T-helper 2 cell treated with Interferon-gamma antibody and Interleukin-4, amounts not matched to agents 5 μg/mL and 100 μg/mL, for 36 hours (primary cell): ENCODE measurements around the gene KDM8.
A peak's percentile ranks its signal among the peaks of the same experiment; 100 is the strongest.

ENCODE experiments used
- DNase-seq: peaks from one replicate; pipeline ENCODE4 v3.0.0; 2021; ENCODE audit warnings: low spot score
- H3K27ac Mint-ChIP-seq: one replicate; pipeline ENCODE4 v1.8.0; 2021; ENCODE audit warnings: mild to moderate bottlenecking, mixed read lengths
- H3K27me3 Mint-ChIP-seq: one replicate; pipeline ENCODE4 v1.8.0; 2021; ENCODE audit warnings: low read depth, mixed read lengths
- H3K36me3 Mint-ChIP-seq: one replicate; pipeline ENCODE4 v1.8.0; 2021; ENCODE audit warnings: low read depth, mixed read lengths
- H3K4me1 Mint-ChIP-seq: one replicate; pipeline ENCODE4 v1.8.0; 2021; ENCODE audit warnings: low read depth, mixed read lengths
- H3K4me3 Mint-ChIP-seq: one replicate; pipeline ENCODE4 v1.8.0; 2022; ENCODE audit warnings: mild to moderate bottlenecking, moderate library complexity, mixed read lengths
- H3K9me3 Mint-ChIP-seq: one replicate; pipeline ENCODE4 v1.8.0; 2021; ENCODE audit warnings: mixed read lengths

KDM8 gene

GRCh38 chr16:27233731-27234130 is 30.4 kb downstream of the KDM8 start:
- no peaks in the 10 kb centered on the region for H3K9me3 Mint-ChIP-seq
- peak overlapping the region; percentile 84 for H3K4me3 Mint-ChIP-seq
- H3K27ac Mint-ChIP-seq = peak overlapping the region; percentile 99
- H3K27me3 Mint-ChIP-seq = no peaks in the 10 kb centered on the region
- DNase-seq = no peak
- peaks cover 83% of the 10 kb centered on the region for H3K4me1 Mint-ChIP-seq
- peaks cover 48% of the 10 kb centered on the region for H3K36me3 Mint-ChIP-seq

GRCh38 chr16:27234171-27234570 is 30.8 kb downstream of the KDM8 start:
- DNase-seq = no peak
- H3K4me3 Mint-ChIP-seq = peak overlapping the region; percentile 84
- H3K27ac Mint-ChIP-seq = peak overlapping the region; percentile 99
- H3K9me3 Mint-ChIP-seq = no peaks in the 10 kb centered on the region
- H3K27me3 Mint-ChIP-seq = no peaks in the 10 kb centered on the region
- peaks cover 82% of the 10 kb centered on the region for H3K4me1 Mint-ChIP-seq
- H3K36me3 Mint-ChIP-seq = peaks cover 48% of the 10 kb centered on the region

- Mint-ChIP-seq H3K36me3 (peaks cover 45% of the 10 kb centered on the region), H3K9me3 (no peaks in the 10 kb centered on the region), H3K4me3 (peak overlapping the region; percentile 84), H3K27ac (peak overlapping the region; percentile 99), H3K4me1 (peaks cover 83% of the 10 kb centered on the region), H3K27me3 (no peaks in the 10 kb centered on the region)
- DNase-seq = no peak
These were observed 31.3 kb downstream of the KDM8 start for GRCh38 chr16:27234603-27235002.

GRCh38 chr16:27235055-27235937 is 32.0 kb downstream of the KDM8 start:
- Mint-ChIP-seq H3K4me1 (peaks cover 86% of the 10 kb centered on the region), H3K27me3 (no peaks in the 10 kb centered on the region), H3K27ac (peak overlapping the region; percentile 99), H3K4me3 (peak overlapping the region; percentile 84), H3K36me3 (peaks cover 48% of the 10 kb centered on the region), H3K9me3 (no peaks in the 10 kb centered on the region)
- DNase-seq = peak; percentile 92

GRCh38 chr16:27235938-27236245 is 32.6 kb downstream of the KDM8 start:
- Mint-ChIP-seq H3K36me3 (peaks cover 43% of the 10 kb centered on the region), H3K9me3 (no peaks in the 10 kb centered on the region), H3K27me3 (no peaks in the 10 kb centered on the region), H3K4me1 (peaks cover 84% of the 10 kb centered on the region), H3K4me3 (peak overlapping the region; percentile 84), H3K27ac (peak overlapping the region; percentile 99)
- no peak for DNase-seq

- DNase-seq = peak; percentile 84
- H3K27me3 Mint-ChIP-seq = no peaks in the 10 kb centered on the region
- H3K9me3 Mint-ChIP-seq = no peaks in the 10 kb centered on the region
- H3K4me1 Mint-ChIP-seq = peaks cover 80% of the 10 kb centered on the region
- peaks cover 42% of the 10 kb centered on the region for H3K36me3 Mint-ChIP-seq
- H3K27ac Mint-ChIP-seq = peak overlapping the region; percentile 99
- H3K4me3 Mint-ChIP-seq = peak overlapping the region; percentile 81
These were observed 33.4 kb downstream of the KDM8 start for GRCh38 chr16:27236635-27237218.

GRCh38 chr16:27237219-27238015 is 34.1 kb downstream of the KDM8 start:
- Mint-ChIP-seq H3K36me3 (peaks cover 39% of the 10 kb centered on the region), H3K4me3 (peak overlapping the region; percentile 81), H3K27me3 (no peaks in the 10 kb centered on the region), H3K27ac (peak overlapping the region; percentile 99), H3K4me1 (peaks cover 78% of the 10 kb centered on the region), H3K9me3 (no peaks in the 10 kb centered on the region)
- peak; percentile 91 for DNase-seq

- DNase-seq = no peak
- Mint-ChIP-seq H3K36me3 (peaks cover 33% of the 10 kb centered on the region), H3K9me3 (no peaks in the 10 kb centered on the region), H3K27ac (peak overlapping the region; percentile 99), H3K4me1 (peaks cover 78% of the 10 kb centered on the region), H3K4me3 (peak overlapping the region; percentile 81), H3K27me3 (no peaks in the 10 kb centered on the region)
These were observed 34.8 kb downstream of the KDM8 start for GRCh38 chr16:27238016-27238587.

GRCh38 chr16:27238591-27238990 is 35.3 kb downstream of the KDM8 start:
- Mint-ChIP-seq H3K27ac (peak overlapping the region; percentile 99), H3K36me3 (peaks cover 30% of the 10 kb centered on the region), H3K4me3 (peak overlapping the region; percentile 81), H3K4me1 (peaks cover 77% of the 10 kb centered on the region), H3K27me3 (no peaks in the 10 kb centered on the region), H3K9me3 (no peaks in the 10 kb centered on the region)
- DNase-seq = no peak

GRCh38 chr16:27239026-27239425 is 35.7 kb downstream of the KDM8 start:
- Mint-ChIP-seq H3K36me3 (peaks cover 27% of the 10 kb centered on the region), H3K27ac (peak overlapping the region; percentile 99), H3K4me3 (no peak overlapping the region), H3K27me3 (no peaks in the 10 kb centered on the region), H3K4me1 (peaks cover 77% of the 10 kb centered on the region), H3K9me3 (no peaks in the 10 kb centered on the region)
- DNase-seq = no peak

- no peak overlapping the region for H3K4me3 Mint-ChIP-seq
- no peak for DNase-seq
These were observed 36.8 kb downstream of the KDM8 start for GRCh38 chr16:27239906-27240655.

GRCh38 chr16:27240948-27241531 is 37.7 kb downstream of the KDM8 start:
- Mint-ChIP-seq H3K36me3 (peaks cover 39% of the 10 kb centered on the region), H3K27ac (peak overlapping the region; percentile 74), H3K9me3 (no peaks in the 10 kb centered on the region), H3K4me3 (no peak overlapping the region), H3K27me3 (no peaks in the 10 kb centered on the region), H3K4me1 (peaks cover 83% of the 10 kb centered on the region)
- no peak for DNase-seq

More at GRCh38 chr16:27239906-27240655, 36.8 kb downstream of the KDM8 start:
- Mint-ChIP-seq H3K36me3 (peaks cover 33% of the 10 kb centered on the region), H3K27ac (peak overlapping the region; percentile 99), H3K4me1 (peaks cover 80% of the 10 kb centered on the region), H3K9me3 (no peaks in the 10 kb centered on the region), H3K27me3 (no peaks in the 10 kb centered on the region)

- peak overlapping the region; percentile 34 for H3K4me3 Mint-ChIP-seq
- no peak for DNase-seq
- H3K27ac Mint-ChIP-seq = peak overlapping the region; percentile 74
- H3K9me3 Mint-ChIP-seq = no peaks in the 10 kb centered on the region
- peaks cover 88% of the 10 kb centered on the region for H3K4me1 Mint-ChIP-seq
- H3K27me3 Mint-ChIP-seq = no peaks in the 10 kb centered on the region
- peaks cover 41% of the 10 kb centered on the region for H3K36me3 Mint-ChIP-seq
These were observed 38.3 kb downstream of the KDM8 start for GRCh38 chr16:27241658-27242057.
